HG03342 (cell line): ENCODE results near the gene RNF41.

Source experiments
- ATAC-seq: cut with Tn5 transposase; IDR thresholded peaks from one replicate; pipeline ENCODE4 v1.9.1; 2021; ENCODE audit warnings: mild to moderate bottlenecking, moderate library complexity; ENCODE audit not compliant: unreplicated experiment

Gene RNF41

DNA sequence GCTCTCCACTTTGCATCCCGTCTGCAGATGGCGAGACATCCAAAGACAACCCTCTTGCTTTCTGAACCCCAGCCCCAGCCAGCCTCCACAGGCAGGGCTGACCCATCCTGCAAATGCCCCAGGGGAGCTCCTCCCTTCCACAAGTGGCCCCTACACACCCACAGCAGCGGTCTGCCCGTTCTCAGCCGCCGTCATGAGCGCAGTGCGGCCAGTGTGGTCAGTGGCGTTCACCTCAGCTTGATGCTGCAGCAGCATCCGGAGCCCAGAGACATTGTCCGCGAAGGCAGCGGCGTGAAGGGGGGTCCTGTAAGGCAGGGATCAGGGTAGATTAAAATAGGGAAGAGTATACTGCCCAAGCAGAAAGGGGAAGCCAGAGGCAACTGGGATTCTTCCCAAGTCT lies 22.8 kb upstream of the RNF41 start:
- no peak for ATAC-seq

- ATAC-seq: no peak
Observed at GRCh38 chr12:56243731-56244181, 22.0 kb upstream of the RNF41 start.

DNA sequence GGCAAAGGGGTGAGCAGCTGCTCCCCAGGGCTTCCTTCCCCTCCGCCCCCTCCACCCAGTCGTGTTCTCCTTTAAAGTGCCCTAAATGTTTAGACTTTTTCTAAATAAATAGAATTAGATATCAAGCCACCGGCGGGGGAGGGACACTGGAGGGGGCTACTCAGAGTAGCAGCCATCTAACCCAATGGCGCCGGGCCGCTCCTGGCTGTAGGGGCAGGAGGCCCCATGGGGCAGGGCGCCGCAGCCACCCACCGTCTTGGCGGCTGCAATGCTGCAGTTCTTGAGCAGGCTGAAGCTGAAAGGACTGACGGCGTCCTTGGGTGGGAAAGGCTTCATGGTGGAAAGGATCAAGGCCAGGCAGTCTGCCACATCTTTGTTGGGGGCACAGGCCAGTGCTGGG lies 21.3 kb upstream of the RNF41 start:
- no peak for ATAC-seq

GRCh38 chr12:56241424-56242303 lies 19.9 kb upstream of the RNF41 start:
- no peak for ATAC-seq

- ATAC-seq: no peak
Observed at GRCh38 chr12:56237552-56237951, 15.8 kb upstream of the RNF41 start.

- no peak for ATAC-seq
Observed at GRCh38 chr12:56236985-56237384, 15.3 kb upstream of the RNF41 start.

GRCh38 chr12:56236091-56236490 lies 14.4 kb upstream of the RNF41 start:
- ATAC-seq: no peak

DNA sequence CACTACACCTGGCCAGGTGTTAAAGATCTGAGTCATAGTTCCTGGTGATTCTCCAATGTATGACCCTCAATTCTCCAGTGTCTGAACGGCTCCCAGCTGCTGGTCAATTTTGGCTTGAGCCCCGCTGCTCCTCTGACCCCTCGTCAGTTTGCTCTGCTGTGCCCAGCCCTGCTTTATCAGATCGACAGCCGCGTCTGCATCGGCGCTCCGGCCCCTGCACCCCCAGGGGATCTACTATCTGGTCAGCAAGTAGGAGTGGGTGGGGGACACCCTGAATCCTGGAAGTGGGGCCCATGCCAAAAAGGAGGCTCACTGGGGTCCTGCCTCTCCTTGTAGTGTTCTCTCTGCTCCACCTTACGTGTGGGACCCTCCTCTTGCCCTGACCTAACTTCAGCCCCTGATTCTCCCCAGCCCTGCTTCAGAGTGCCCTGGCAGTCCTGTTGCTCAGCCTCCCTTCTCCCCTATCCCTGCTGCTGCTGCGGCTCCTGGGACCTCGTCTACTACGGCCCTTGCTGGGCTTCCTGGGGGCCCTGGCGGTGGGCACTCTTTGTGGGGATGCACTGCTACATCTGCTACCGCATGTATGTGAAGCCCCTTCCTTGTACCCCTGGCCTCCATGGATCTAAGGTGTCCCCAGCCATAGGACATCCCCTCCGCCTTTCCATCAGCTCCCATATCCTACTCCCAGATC lies 13.2 kb upstream of the RNF41 start:
- no peak for ATAC-seq

- no peak for ATAC-seq
Observed at GRCh38 chr12:56231184-56231582, 9.5 kb upstream of the RNF41 start.

GRCh38 chr12:56230432-56231183 lies 8.9 kb upstream of the RNF41 start:
- ATAC-seq: no peak

GRCh38 chr12:56229916-56230431 lies 8.3 kb upstream of the RNF41 start, which contains the start of gene SLC39A5:
Gene SLC39A5, plus strand, starts transcription at chr12:56230051. Its CDS starts 1,224 bp downstream, at chr12:56231275.
- no peak for ATAC-seq

DNA sequence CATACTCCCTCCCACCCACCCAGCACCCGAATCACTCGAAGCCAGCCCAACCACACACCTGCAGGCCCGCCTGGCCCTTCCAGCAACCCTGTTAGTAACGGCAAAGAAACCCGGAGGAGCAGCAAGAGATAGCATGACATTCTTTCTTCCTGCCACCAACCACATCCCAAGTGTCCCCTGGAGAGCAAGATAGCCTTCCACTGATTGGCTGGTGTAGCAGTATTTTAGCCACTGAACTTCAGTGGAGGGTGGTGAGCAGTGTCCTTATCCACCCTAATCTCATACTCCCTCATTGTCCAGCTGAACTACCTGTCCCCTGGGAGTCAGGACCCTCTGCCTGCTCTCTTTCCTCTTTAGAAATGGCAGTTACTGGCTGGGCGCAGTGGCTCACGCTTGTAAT lies 7.4 kb upstream of the RNF41 start:
- no peak for ATAC-seq

DNA sequence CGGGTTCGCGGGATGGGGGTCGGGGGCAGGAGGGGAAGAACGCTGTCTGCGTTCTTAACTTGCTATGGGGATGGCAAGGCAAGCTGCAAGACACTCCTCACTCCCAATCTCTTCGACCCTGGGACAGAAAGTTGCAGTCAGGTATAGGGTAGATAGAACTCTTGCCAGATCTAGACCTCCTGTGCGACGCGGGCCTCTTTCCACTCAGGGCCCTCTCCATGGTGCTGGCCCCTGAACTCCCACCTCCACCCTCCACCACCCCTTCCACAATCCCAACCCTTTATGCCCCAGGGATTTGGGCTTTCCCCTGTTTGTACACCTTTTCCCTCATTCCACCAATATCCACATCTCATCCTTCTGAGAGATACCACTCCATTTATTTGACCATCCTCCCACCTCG lies 3.2 kb upstream of the RNF41 start:
- no peak for ATAC-seq

DNA sequence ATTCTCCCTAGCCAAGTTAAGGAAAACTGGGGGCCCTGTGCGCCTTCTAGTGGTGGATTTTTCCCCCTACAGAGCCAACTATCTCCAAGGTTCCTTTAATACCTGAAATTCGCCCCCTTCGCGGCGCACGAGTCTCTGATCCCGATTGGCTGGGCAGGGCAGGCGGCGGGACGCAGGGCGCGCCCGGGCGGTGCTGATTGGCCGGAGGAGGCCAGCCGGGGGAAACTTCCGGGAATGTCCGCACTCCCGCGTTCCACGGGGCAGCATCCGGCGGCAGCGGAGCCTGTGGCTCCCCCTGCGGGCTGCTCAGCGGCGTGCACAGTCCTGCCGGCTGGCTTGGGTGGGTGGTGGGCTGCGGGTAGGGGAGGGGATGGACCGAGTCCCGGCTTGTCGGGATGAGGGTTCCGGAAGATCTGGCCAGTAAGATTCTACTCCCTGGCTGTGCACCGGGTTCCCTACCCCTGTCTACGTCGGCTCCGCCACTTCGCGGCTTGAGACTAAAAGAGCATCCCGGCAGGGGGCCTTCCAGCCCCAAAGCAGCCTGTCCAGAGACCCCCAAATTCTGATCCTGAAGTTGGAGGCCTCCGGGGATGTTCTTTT lies 2.5 kb upstream of the RNF41 start, which contains the start of gene NABP2:
NABP2 (plus strand) TSS at position 241 of the 600 bp plus-strand sequence. CDS start 515 bp downstream, outside the sequence.
- ATAC-seq: peak; percentile 74

- ATAC-seq: no peak
Observed at GRCh38 chr12:56223571-56224101, 1.9 kb upstream of the RNF41 start.

GRCh38 chr12:56222531-56222895 lies 791 bp upstream of the RNF41 start:
- ATAC-seq: no peak

GRCh38 chr12:56221232-56221756 lies 428 bp downstream of the RNF41 start:
- ATAC-seq: peak; percentile 27

- ATAC-seq: no peak
Observed at GRCh38 chr12:56220611-56221231, 1.0 kb downstream of the RNF41 start.

GRCh38 chr12:56219840-56220239 lies 1.9 kb downstream of the RNF41 start:
- ATAC-seq: no peak

- ATAC-seq: no peak
Observed at GRCh38 chr12:56216461-56216860, 5.3 kb downstream of the RNF41 start.
